ENCODE measurements around the gene PYM1.
A peak's percentile ranks its signal among the peaks of the same experiment; 100 is the strongest.

PYM1 gene

GRCh38 chr12:55940065-55940732, 12.5 kb upstream of the PYM1 start (continued):
- TF ChIP-seq PRDM4 (tag by site-specific recombination; IDR thresholded peaks at IDR 0.05) (no peak), GLI4 (tag by site-specific recombination; IDR thresholded peaks at IDR 0.05) (no peak), ZNF423 (tag by site-specific recombination; IDR thresholded peaks at IDR 0.05) (0 out of 2 replicates have a peak, but pooled peaks have one; percentile 13), SP2 (tag by site-specific recombination; IDR thresholded peaks at IDR 0.05) (peak; percentile 44; the same call in 1 of the 2 replicates), ZNF692 (tag by site-specific recombination; IDR thresholded peaks at IDR 0.05) (peak; percentile 57; the same call in 1 of the 2 replicates), KLF16 (tag by site-specific recombination; IDR thresholded peaks at IDR 0.05) (peak; percentile 68; the same call in 1 of the 2 replicates)

GRCh38 chr12:55938826-55939501, 11.3 kb upstream of the PYM1 start:
- H3K27ac ChIP-seq (ENCODE audit: extremely low read depth, low read depth, low read length), result no peak overlapping the region
- TF ChIP-seq KLF1 (tag by site-specific recombination; IDR thresholded peaks at IDR 0.05), result no peak
- TF ChIP-seq ZNF221 (tag by site-specific recombination; IDR thresholded peaks at IDR 0.05; ENCODE audit: borderline replicate concordance), result no peak
- TF ChIP-seq GFI1B (tag by site-specific recombination; IDR thresholded peaks at IDR 0.05), result no peak
- TF ChIP-seq ZNF148 (tag by site-specific recombination; IDR thresholded peaks at IDR 0.05; ENCODE audit: borderline replicate concordance), result no peak
- no peak for TF ChIP-seq ZSCAN16 (tag by site-specific recombination; IDR thresholded peaks at IDR 0.05)
- TF ChIP-seq EGR2 (tag by site-specific recombination; IDR thresholded peaks at IDR 0.05; ENCODE audit: low read depth), result no peak
- no peak for TF ChIP-seq ZNF600 (tag by site-specific recombination; IDR thresholded peaks at IDR 0.05)
- TF ChIP-seq ZNF24 (tag by site-specific recombination; IDR thresholded peaks at IDR 0.05), result no peak
- TF ChIP-seq ZNF239 (tag by site-specific recombination; IDR thresholded peaks at IDR 0.05), result no peak
- no peak for TF ChIP-seq SP2 (tag by site-specific recombination; IDR thresholded peaks at IDR 0.05)
- no peak for TF ChIP-seq ZNF664 (tag by site-specific recombination; IDR thresholded peaks at IDR 0.05)
- no peak for TF ChIP-seq ZNF670 (tag by site-specific recombination; IDR thresholded peaks at IDR 0.05; ENCODE audit: low read depth)
- TF ChIP-seq ZNF677 (tag by site-specific recombination; IDR thresholded peaks at IDR 0.05), result no peak
- no peak for TF ChIP-seq REST (tag by site-specific recombination; IDR thresholded peaks at IDR 0.05)
- ChIA-PET POLR2A (interaction anchor here (1.1 to 1.9 kb wide), 2 partner anchors 35 to 121 kb away, joined by 3 to 8 read pairs; partner anchors contain the start of genes ORMDL2, RAB5B and SARNP), CTCF (interaction anchor here (0.5 to 3.2 kb wide), 21 partner anchors 9 to 239 kb away, joined by 3 to 28 read pairs (median 5); partner anchors contain the start of genes ORMDL2 and RAB5B)
- H3K36me3 ChIP-seq (ENCODE audit: control insufficient read depth in 2 of 2, insufficient read depth in 1 of 2, low read length in 2 of 2), result no peaks in the 10 kb centered on the region
- no peaks in the 10 kb centered on the region for H3K9me3 ChIP-seq (ENCODE audit: control insufficient read depth, insufficient read depth, low read depth, low read length)
- no peak overlapping the region for H3K4me3 ChIP-seq (ENCODE audit: low read depth, low read length)
- no peaks in the 10 kb centered on the region for H3K4me1 ChIP-seq (ENCODE audit: control insufficient read depth, insufficient read depth, low read length)
